B cell (primary cell): Measurements from ENCODE around the gene HOTAIR. TPM values are rescaled to one million over a fixed set of nuclear protein-coding genes. Genes with fewer than 3 reads are reported as not detected.

Experiments used
- ATAC-seq: fragments of 200-7000 bp; cut with Tn5 transposase; one replicate; pipeline ENCODE4 v1.10.0; 2021; ENCODE audit warnings: low read depth, mild to moderate bottlenecking, moderate number of reproducible peaks, moderate library complexity
- CTCF ChIA-PET: fragments of 350-600 bp; sonication (Branson Sonifier 250); formaldehyde crosslinking; loops from one replicate; lab custom pipeline; 2021; ENCODE audit warnings: antibody characterized with exemption, inconsistent platforms; lab: Charles Lee
- POLR2A ChIA-PET: fragments of 350-600 bp; sonication (Branson Sonifier 250); formaldehyde crosslinking; loops from one replicate; lab custom pipeline; 2021; ENCODE audit warnings: antibody characterized with exemption; lab: Charles Lee
- DNase-seq: peaks from one replicate; pipeline ENCODE4 v3.0.0; 2013
- H2AFZ ChIP-seq: 2 replicates; pipeline ENCODE4 v1.6.1; 2012; ENCODE audit warnings: mild to moderate bottlenecking, low read depth, low read length; ENCODE audit not compliant: insufficient read depth, poor library complexity, severe bottlenecking
- H3K27ac ChIP-seq, 2 donors: 1 replicate in 1 of 2; 2 replicates in 1 of 2; pipeline ENCODE4 v1.5.1; 2012 to 2013; ENCODE audit warnings: low read length in 2 of 2, mild to moderate bottlenecking in 2 of 2, moderate library complexity in 1 of 2
- H3K27me3 ChIP-seq, 4 experiments: fragments of 200-600 bp in 1 of 4; sonication (generic) in 1 of 4; replicated peaks in 1 of 4; 1 replicate in 2 of 4; 2 replicates in 2 of 4; pipeline versions ENCODE4 v1.6.1 to v1.7.0; 2013 to 2016; ENCODE audit warnings: low read length in 3 of 4, mild to moderate bottlenecking in 2 of 4, mixed read lengths in 1 of 4, moderate library complexity in 1 of 4; ENCODE audit not compliant: insufficient read depth in 4 of 4, control insufficient read depth in 3 of 4; ENCODE audit errors: control extremely low read depth in 1 of 4
- H3K36me3 ChIP-seq, 2 experiments: replicated peaks in 1 of 2; 1 replicate in 1 of 2; 2 replicates in 1 of 2; pipeline versions ENCODE4 v1.6.1 to v1.7.1; 2013; ENCODE audit warnings: low read length in 1 of 2; ENCODE audit not compliant: insufficient read depth in 2 of 2, control insufficient read depth in 1 of 2; ENCODE audit errors: control extremely low read depth in 1 of 2, extremely low read depth in 1 of 2
- H3K4me1 ChIP-seq, 2 donors: fragments of 200-600 bp in 1 of 2; sonication (generic) in 1 of 2; 1 replicate in 1 of 2; 2 replicates in 1 of 2; pipeline versions ENCODE4 v1.5.1 to v1.6.1; 2013 to 2017; ENCODE audit warnings: low read length in 2 of 2; ENCODE audit not compliant: control insufficient read depth in 2 of 2, insufficient read depth in 2 of 2
- H3K4me2 ChIP-seq: replicated peaks from 2 replicates; pipeline ENCODE3; 2012; ENCODE audit warnings: mild to moderate bottlenecking, low read depth, low read length; ENCODE audit not compliant: poor library complexity, severe bottlenecking
- H3K4me3 ChIP-seq, 5 experiments: fragments of 200-600 bp in 1 of 5; sonication (generic) in 1 of 5; 1 replicate in 3 of 5; 2 replicates in 2 of 5; pipeline versions ENCODE4 v1.5.1 to v1.7.0; 2011 to 2016; ENCODE audit warnings: low read length in 4 of 5, mild to moderate bottlenecking in 4 of 5, low read depth in 2 of 5, control low read depth in 1 of 5, moderate library complexity in 1 of 5; ENCODE audit not compliant: insufficient read depth in 1 of 5; ENCODE audit errors: control extremely low read depth in 1 of 5, extremely low read depth in 1 of 5
- H3K79me2 ChIP-seq: fragments of 200-600 bp; sonication (generic); one replicate; pipeline ENCODE4 v1.6.0; 2016; ENCODE audit warnings: low read length; ENCODE audit not compliant: control insufficient read depth, insufficient read depth
- H3K9ac ChIP-seq: fragments of 200-600 bp; sonication (generic); 2 replicates; pipeline ENCODE4 v1.6.1; 2017; ENCODE audit warnings: mild to moderate bottlenecking, low read length, moderate library complexity
- H3K9me3 ChIP-seq, 3 donors: one replicate each; pipeline versions ENCODE4 v1.6.1 to v1.7.1; 2013; ENCODE audit warnings: low read length in 2 of 3; ENCODE audit not compliant: control insufficient read depth in 2 of 3, insufficient read depth in 1 of 3; ENCODE audit errors: control extremely low read depth in 1 of 3
- H4K20me1 ChIP-seq: 2 replicates; pipeline ENCODE4 v1.6.0; 2012; ENCODE audit warnings: mild to moderate bottlenecking, low read length; ENCODE audit not compliant: insufficient read depth, control insufficient read depth, poor library complexity, severe bottlenecking
- H3K27ac Mint-ChIP-seq: one replicate; pipeline ENCODE4 v1.8.0; 2021; ENCODE audit warnings: mixed read lengths
- H3K27me3 Mint-ChIP-seq: one replicate; pipeline ENCODE4 v1.8.0; 2021; ENCODE audit warnings: mixed read lengths
- H3K4me1 Mint-ChIP-seq: one replicate; pipeline ENCODE4 v1.8.0; 2021; ENCODE audit warnings: mixed read lengths
- H3K4me3 Mint-ChIP-seq: one replicate; pipeline ENCODE4 v1.8.0; 2021; ENCODE audit warnings: mixed read lengths
- H3K9me3 Mint-ChIP-seq: one replicate; pipeline ENCODE4 v1.8.0; 2022; ENCODE audit warnings: mixed read lengths; ENCODE audit not compliant: insufficient read depth
- EZH2 ChIP-seq: IDR thresholded peaks from 2 replicates; pipeline ENCODE4 v1.6.1; 2012; ENCODE audit warnings: borderline replicate concordance, low read depth, mild to moderate bottlenecking, moderate library complexity, low read length; ENCODE audit not compliant: insufficient read depth, poor library complexity, severe bottlenecking
- WGBS: methylation state at CpG from one replicate; pipeline ENCODE4 v1.1.5; 2013; ENCODE audit warnings: missing lambda C conversion rate; ENCODE audit not compliant: insufficient coverage; 5-methylcytosine and 5-hydroxymethylcytosine counted together
- intact Hi-C: fragments of 100-400 bp; cut with micrococcal nuclease; formaldehyde crosslinking; loops from one replicate; pipeline ENCODE4 v1.10.0; 2022
- polyA plus RNA-seq: library from polyadenylated mRNA; depleted of rRNA; stranded (reverse); fragments of >200 nt; gene quantifications from 2 replicates; pipeline ENCODE4 v1.2.3, GENCODE V29; 2012
- total RNA-seq, 2 donors: library from RNA; stranded (reverse); fragments of 120-200 nt in 1 of 2; gene quantifications; 1 replicate in 1 of 2; 2 replicates in 1 of 2; pipeline versions ENCODE4 v1.2.3 to v1.2.4, GENCODE V29; 2013 to 2022
- TF ChIP-seq, protein P1 (sequence below): fragments of 200-600 bp; IDR thresholded peaks from one replicate; pipeline ENCODE4 v1.8.0; 2022; ENCODE audit warnings: antibody characterized with exemption, mild to moderate bottlenecking

HOTAIR gene
- total and polyA plus RNA-seq, 2 donors (not counting 1 experiment from before 2014, with no cell fraction given): not detected

DNA sequence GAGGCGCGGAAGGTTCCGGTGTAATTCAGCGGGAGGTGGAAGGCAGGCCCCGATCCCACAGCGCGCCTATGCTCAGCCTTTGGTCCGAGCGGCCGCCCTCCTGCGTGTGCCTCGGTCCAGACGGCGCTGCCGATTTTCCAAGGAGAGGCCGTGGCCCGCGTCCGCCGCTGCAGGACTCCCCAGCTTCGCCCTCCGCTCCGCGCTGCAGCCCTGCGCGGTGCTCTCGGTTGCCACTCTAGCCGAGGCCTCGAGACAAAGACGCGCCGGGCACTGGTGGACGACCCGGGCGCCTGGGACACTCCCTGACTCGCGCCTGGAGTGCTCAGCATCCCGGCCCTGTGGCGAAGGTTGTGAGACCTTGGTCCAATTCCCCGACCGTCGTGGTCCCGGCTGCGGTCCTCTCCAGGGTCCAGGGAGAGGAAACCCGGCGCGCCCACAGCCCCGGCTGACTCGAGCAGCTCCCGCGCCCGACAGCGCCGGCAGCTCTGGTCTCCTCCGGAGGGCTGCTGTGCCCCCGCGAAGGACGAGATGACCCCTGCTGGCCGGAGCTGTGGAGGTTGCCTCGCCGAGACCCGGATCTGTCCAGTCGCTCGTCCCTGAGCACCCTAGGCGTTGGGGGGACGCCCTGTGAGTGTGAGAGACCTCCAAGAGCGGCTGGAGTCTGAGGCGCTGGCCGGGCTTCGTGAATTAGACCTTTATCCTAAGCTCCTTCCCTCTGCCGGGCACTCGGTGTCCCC is 13.6 kb downstream of the HOTAIR start:
- 8% methylated on average over 72 of the region's 72 CpGs for WGBS
- Mint-ChIP-seq H3K9me3 (no peaks in the 10 kb centered on the region), H3K4me3 (no peak overlapping the region), H3K27ac (no peak overlapping the region), H3K27me3 (peaks cover 89% of the 10 kb centered on the region), H3K4me1 (peaks cover 23% of the 10 kb centered on the region)
- CTCF ChIA-PET: interaction anchor here (0.9 to 1.1 kb wide), 3 partner anchors 29 to 69 kb away, joined by 3 read pairs; no protein-coding TSS in a partner anchor
- ATAC-seq (no peak), DNase-seq (peak; percentile 34)
- peak; percentile 37 for TF ChIP-seq EZH2
- TF ChIP-seq, protein P1, sequence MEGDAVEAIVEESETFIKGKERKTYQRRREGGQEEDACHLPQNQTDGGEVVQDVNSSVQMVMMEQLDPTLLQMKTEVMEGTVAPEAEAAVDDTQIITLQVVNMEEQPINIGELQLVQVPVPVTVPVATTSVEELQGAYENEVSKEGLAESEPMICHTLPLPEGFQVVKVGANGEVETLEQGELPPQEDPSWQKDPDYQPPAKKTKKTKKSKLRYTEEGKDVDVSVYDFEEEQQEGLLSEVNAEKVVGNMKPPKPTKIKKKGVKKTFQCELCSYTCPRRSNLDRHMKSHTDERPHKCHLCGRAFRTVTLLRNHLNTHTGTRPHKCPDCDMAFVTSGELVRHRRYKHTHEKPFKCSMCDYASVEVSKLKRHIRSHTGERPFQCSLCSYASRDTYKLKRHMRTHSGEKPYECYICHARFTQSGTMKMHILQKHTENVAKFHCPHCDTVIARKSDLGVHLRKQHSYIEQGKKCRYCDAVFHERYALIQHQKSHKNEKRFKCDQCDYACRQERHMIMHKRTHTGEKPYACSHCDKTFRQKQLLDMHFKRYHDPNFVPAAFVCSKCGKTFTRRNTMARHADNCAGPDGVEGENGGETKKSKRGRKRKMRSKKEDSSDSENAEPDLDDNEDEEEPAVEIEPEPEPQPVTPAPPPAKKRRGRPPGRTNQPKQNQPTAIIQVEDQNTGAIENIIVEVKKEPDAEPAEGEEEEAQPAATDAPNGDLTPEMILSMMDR: no peak
- intact Hi-C loops: no loop called here
- H3K36me3 ChIP-seq: no peaks in the 10 kb centered on the region
- H3K27ac ChIP-seq: no peak overlapping the region
- H3K4me3 ChIP-seq: no peak overlapping the region
- no peaks in the 10 kb centered on the region for H3K79me2 ChIP-seq
- H3K4me2 ChIP-seq: no peak overlapping the region
- POLR2A ChIA-PET: no interaction called here
- H3K9ac ChIP-seq: no peak overlapping the region
- H3K4me1 ChIP-seq: peaks cover 27 to 47% of the 10 kb centered on the region in 2 donors
- H2AFZ ChIP-seq: no peak overlapping the region
- H3K27me3 ChIP-seq: peaks cover 1 to 99% (median 90%) of the 10 kb centered on the region in 4 experiments
- H4K20me1 ChIP-seq: no peaks in the 10 kb centered on the region
- H3K9me3 ChIP-seq: peaks cover 1 to 75% (median 3%) of the 10 kb centered on the region in 3 donors
